Erythroblast (primary cell): ENCODE results near the gene CD300LB.

Experiments
- GATA1 ChIP-seq: IDR thresholded peaks from 2 replicates; pipeline ENCODE4 v1.6.1; 2011; ENCODE audit warnings: low read depth, mild to moderate bottlenecking, control low read depth, low read length, moderate library complexity
- POLR2A ChIP-seq: IDR thresholded peaks from 2 replicates; pipeline ENCODE4 v1.6.1; 2011; ENCODE audit warnings: mild to moderate bottlenecking, low read length

- no peak for TF ChIP-seq GATA1
- no peak for TF ChIP-seq POLR2A
Measured at GRCh38 chr17:74514632-74515334, 16.5 kb downstream of the CD300LB start.
